PC-9 (cell line): ENCODE measurements around the gene TMEM50B. TPM values are rescaled to one million over a fixed set of nuclear protein-coding genes. Genes with fewer than 3 reads are reported as not detected.

Source experiments
- BruUV-seq: library from RNA; stranded (reverse); fragments of 400-500 nt; replicated peaks from 2 replicates; lab custom pipeline; 2021; lab: Mats Ljungman, UMichigan
- CTCF ChIA-PET: fragments of 300-600 bp; sonication (Branson Sonifier 250); formaldehyde crosslinking; loops from one replicate; lab custom pipeline; 2022; ENCODE audit warnings: antibody characterized with exemption; lab: Charles Lee
- POLR2A ChIA-PET: fragments of 300-600 bp; sonication (Branson Sonifier 250); formaldehyde crosslinking; loops from one replicate; lab custom pipeline; 2022; ENCODE audit warnings: antibody characterized with exemption; ENCODE audit not compliant: unreplicated experiment; lab: Charles Lee
- DNase-seq, 2 experiments: peaks; one replicate each; pipeline versions ENCODE4 v3.0.0 to v3.0.0-alpha.2; 2015 to 2022; ENCODE audit warnings: mixed read lengths in 1 of 2
- H2AFZ ChIP-seq: fragments of 200-600 bp; sonication (generic); 2 replicates; pipeline ENCODE4 v1.8.1; 2017; ENCODE audit warnings: antibody characterized with exemption
- H3F3A ChIP-seq: fragments of 200-600 bp; sonication (generic); 2 replicates; pipeline ENCODE4 v1.8.1; 2017; ENCODE audit warnings: antibody characterized with exemption, mild to moderate bottlenecking, low read depth; ENCODE audit not compliant: insufficient read depth
- H3K27ac ChIP-seq: fragments of 200-600 bp; sonication (generic); 2 replicates; pipeline ENCODE4 v1.6.1; 2016; ENCODE audit warnings: mixed run types
- H3K27me3 ChIP-seq: fragments of 200-600 bp; sonication (generic); 2 replicates; pipeline ENCODE4 v1.6.1; 2016; ENCODE audit warnings: low read depth, mixed run types; ENCODE audit not compliant: insufficient read depth
- H3K36me3 ChIP-seq: fragments of 200-600 bp; sonication (generic); 2 replicates; pipeline ENCODE4 v1.6.1; 2016; ENCODE audit warnings: low read depth, mixed run types
- H3K4me1 ChIP-seq: fragments of 200-600 bp; sonication (generic); replicated peaks from 2 replicates; pipeline ENCODE4 v1.6.1; 2016; ENCODE audit warnings: mixed run types; ENCODE audit not compliant: insufficient read depth
- H3K4me2 ChIP-seq: fragments of 200-600 bp; sonication (generic); 2 replicates; pipeline ENCODE4 v1.6.1; 2017; ENCODE audit warnings: mixed run types
- H3K4me3 ChIP-seq: fragments of 200-600 bp; sonication (generic); 2 replicates; pipeline ENCODE4 v1.6.1; 2016; ENCODE audit warnings: mixed run types
- H3K79me2 ChIP-seq: fragments of 200-600 bp; sonication (generic); 2 replicates; pipeline ENCODE4 v1.6.1; 2017; ENCODE audit warnings: low read depth, mixed run types
- H3K9me2 ChIP-seq: fragments of 200-600 bp; sonication (generic); 2 replicates; pipeline ENCODE4 v1.8.1; 2017; ENCODE audit warnings: mild to moderate bottlenecking; ENCODE audit not compliant: insufficient read depth
- H3K9me3 ChIP-seq: fragments of 200-600 bp; sonication (generic); 2 replicates; pipeline ENCODE4 v1.8.1; 2016; ENCODE audit warnings: low read depth; ENCODE audit not compliant: insufficient read depth
- H4K20me1 ChIP-seq: fragments of 200-600 bp; sonication (generic); 2 replicates; pipeline ENCODE4 v1.8.1; 2017; ENCODE audit not compliant: insufficient read depth
- EZH2 ChIP-seq: fragments of 200-600 bp; sonication (generic); IDR thresholded peaks from 2 replicates; pipeline ENCODE4 v1.8.0; 2017; ENCODE audit warnings: antibody characterized with exemption, low read depth
- intact Hi-C: fragments of 100-400 bp; cut with micrococcal nuclease; formaldehyde crosslinking; loops from one replicate; pipeline ENCODE4 v1.10.0; 2022; ENCODE audit not compliant: unreplicated experiment
- total RNA-seq: library from RNA; stranded (reverse); gene quantifications from 2 replicates; pipeline ENCODE4 v1.2.3, GENCODE V29; 2021
- TF ChIP-seq, protein P1 (sequence below): fragments of 200-600 bp; sonication (generic); conservative IDR thresholded peaks from 2 replicates; pipeline ENCODE4 v1.6.1; 2017; ENCODE audit warnings: mixed run types, antibody characterized with exemption, mild to moderate bottlenecking, moderate library complexity

TMEM50B gene
- total RNA-seq, 1 experiment from 2014 or later = 11.7 TPM

- Histone ChIP-seq H4K20me1 (no peaks in the 10 kb centered on the region), H3K9me2 (no peaks in the 10 kb centered on the region), H3K4me2 (peak overlapping the region; percentile 74), H3K9me3 (no peaks in the 10 kb centered on the region), H3K36me3 (no peaks in the 10 kb centered on the region), H3K4me1 (0 out of 2 replicates have a peak, but pooled peaks cover 4% of the 10 kb centered on the region), H3K27me3 (no peaks in the 10 kb centered on the region), H3K4me3 (peak overlapping the region; percentile 86), H3K79me2 (no peaks in the 10 kb centered on the region), H3K27ac (peak overlapping the region; percentile 43), H3F3A (peaks cover 5% of the 10 kb centered on the region), H2AFZ (peak overlapping the region; percentile 96)
- DNase-seq = no peak
- TSS peak; percentile 78 for BruUV-seq
- CTCF ChIA-PET = interaction anchor here (0.5 to 0.7 kb wide), 2 partner anchors 416 to 1075 kb away, joined by 4 to 10 read pairs; no protein-coding TSS in a partner anchor
- intact Hi-C loops = no loop called here
- no peak for TF ChIP-seq EZH2
- TF ChIP-seq, protein P1, sequence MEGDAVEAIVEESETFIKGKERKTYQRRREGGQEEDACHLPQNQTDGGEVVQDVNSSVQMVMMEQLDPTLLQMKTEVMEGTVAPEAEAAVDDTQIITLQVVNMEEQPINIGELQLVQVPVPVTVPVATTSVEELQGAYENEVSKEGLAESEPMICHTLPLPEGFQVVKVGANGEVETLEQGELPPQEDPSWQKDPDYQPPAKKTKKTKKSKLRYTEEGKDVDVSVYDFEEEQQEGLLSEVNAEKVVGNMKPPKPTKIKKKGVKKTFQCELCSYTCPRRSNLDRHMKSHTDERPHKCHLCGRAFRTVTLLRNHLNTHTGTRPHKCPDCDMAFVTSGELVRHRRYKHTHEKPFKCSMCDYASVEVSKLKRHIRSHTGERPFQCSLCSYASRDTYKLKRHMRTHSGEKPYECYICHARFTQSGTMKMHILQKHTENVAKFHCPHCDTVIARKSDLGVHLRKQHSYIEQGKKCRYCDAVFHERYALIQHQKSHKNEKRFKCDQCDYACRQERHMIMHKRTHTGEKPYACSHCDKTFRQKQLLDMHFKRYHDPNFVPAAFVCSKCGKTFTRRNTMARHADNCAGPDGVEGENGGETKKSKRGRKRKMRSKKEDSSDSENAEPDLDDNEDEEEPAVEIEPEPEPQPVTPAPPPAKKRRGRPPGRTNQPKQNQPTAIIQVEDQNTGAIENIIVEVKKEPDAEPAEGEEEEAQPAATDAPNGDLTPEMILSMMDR = no peak
- POLR2A ChIA-PET = interaction anchor here (0.5 to 1.5 kb wide), 3 partner anchors 11 to 908 kb away, joined by 5 to 22 read pairs (median 6); partner anchors contain the start of gene DNAJC28
Observed at GRCh38 chr21:33480481-33481103, 818 bp upstream of the TMEM50B start.

- no peaks in the 10 kb centered on the region for H3K9me2 ChIP-seq
- no peaks in the 10 kb centered on the region for H3K36me3 ChIP-seq
- peak overlapping the region; percentile 90 for H2AFZ ChIP-seq
- H3K4me2 ChIP-seq = peak overlapping the region; percentile 89
- ChIA-PET POLR2A (interaction anchor here (1.5 kb wide), 1 partner anchor 12 kb away, joined by 22 read pairs; the partner anchor contains the start of gene DNAJC28), CTCF (interaction anchor here (0.7 kb wide), 1 partner anchor 12 kb away, joined by 3 read pairs; the partner anchor contains the start of gene DNAJC28)
- no peaks in the 10 kb centered on the region for H3K27me3 ChIP-seq
- peak overlapping the region; percentile 34; the same call in 1 of the 2 replicates for H3K27ac ChIP-seq
- no peaks in the 10 kb centered on the region for H4K20me1 ChIP-seq
- BruUV-seq = no TSS peak
- no peaks in the 10 kb centered on the region for H3K9me3 ChIP-seq
- peaks cover 5% of the 10 kb centered on the region for H3F3A ChIP-seq
- H3K4me1 ChIP-seq = 0 out of 2 replicates have a peak, but pooled peaks cover 4% of the 10 kb centered on the region
- no peaks in the 10 kb centered on the region for H3K79me2 ChIP-seq
- peak overlapping the region; percentile 86 for H3K4me3 ChIP-seq
- intact Hi-C loops = no loop called here
- DNase-seq = peak in 1 of 2 experiments; percentile 28
- TF ChIP-seq, protein P1 = no peak
- no peak for TF ChIP-seq EZH2
Observed at GRCh38 chr21:33478935-33479678, 667 bp downstream of the TMEM50B start.

GRCh38 chr21:33478182-33478581 lies 1.6 kb downstream of the TMEM50B start:
- BruUV-seq = no TSS peak
- intact Hi-C loops = no loop called here

More at GRCh38 chr21:33478182-33478581, 1.6 kb downstream of the TMEM50B start:
- peak overlapping the region; percentile 86; the same call in 1 of the 2 replicates for H3K4me3 ChIP-seq
- H3K9me2 ChIP-seq = no peaks in the 10 kb centered on the region
- peak overlapping the region; percentile 90; the same call in 1 of the 2 replicates for H2AFZ ChIP-seq
- ChIA-PET CTCF (no interaction called here), POLR2A (no interaction called here)
- H3K27ac ChIP-seq = no peak overlapping the region
- H3F3A ChIP-seq = peaks cover 5% of the 10 kb centered on the region
- H3K4me1 ChIP-seq = 0 out of 2 replicates have a peak, but pooled peaks cover 4% of the 10 kb centered on the region
- no peaks in the 10 kb centered on the region for H3K9me3 ChIP-seq
- H3K79me2 ChIP-seq = no peaks in the 10 kb centered on the region
- no peaks in the 10 kb centered on the region for H4K20me1 ChIP-seq
- no peak for DNase-seq
- no peaks in the 10 kb centered on the region for H3K36me3 ChIP-seq
- H3K27me3 ChIP-seq = no peaks in the 10 kb centered on the region
- H3K4me2 ChIP-seq = peak overlapping the region; percentile 89
- TF ChIP-seq EZH2 = no peak
- TF ChIP-seq, protein P1 = no peak
